Right renal cortex interstitium (tissue), 3 donors: ENCODE data around the gene VANGL1. TPM values are rescaled to one million over a fixed set of nuclear protein-coding genes. Genes with fewer than 3 reads are reported as not detected.

Source experiments
- DNase-seq, 3 donors: peaks; one replicate each; pipeline ENCODE4 v3.0.0-alpha.2; 2013; ENCODE audit warnings: low read depth in 3 of 3, low spot score in 2 of 3
- polyA plus RNA-seq, 3 donors: library from polyadenylated mRNA; unstranded; fragments of 120-200 nt; gene quantifications; one replicate each; pipeline ENCODE4 v1.2.1, GENCODE V29; 2013; ENCODE audit not compliant: insufficient read length in 3 of 3

VANGL1 gene
- polyA plus RNA-seq, 3 donors = 14.3 to 15.3 (median 14.5) TPM

- no peak for DNase-seq
Observed at GRCh38 chr1:115643225-115643624, 1.5 kb downstream of the VANGL1 start.

DNA sequence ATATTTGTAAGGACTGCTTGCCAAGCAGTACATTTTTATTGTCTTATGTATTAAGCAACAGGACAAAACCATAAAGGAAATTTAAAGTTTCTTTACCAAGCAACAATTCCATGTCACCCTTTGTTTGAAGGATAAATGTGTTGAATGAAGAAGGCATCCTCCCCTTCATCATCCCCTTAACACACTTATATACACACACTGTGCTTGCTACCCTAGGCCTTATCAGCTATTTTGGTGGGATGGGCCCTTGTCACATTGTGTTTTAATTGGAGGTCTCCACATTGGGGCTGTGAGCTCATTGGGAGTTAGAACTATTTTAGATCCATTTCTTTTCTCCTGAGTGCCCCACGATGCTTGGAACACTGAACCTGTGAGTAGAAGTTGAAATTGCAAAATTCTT, 1.9 kb downstream of the VANGL1 start:
- no peak for DNase-seq

DNA sequence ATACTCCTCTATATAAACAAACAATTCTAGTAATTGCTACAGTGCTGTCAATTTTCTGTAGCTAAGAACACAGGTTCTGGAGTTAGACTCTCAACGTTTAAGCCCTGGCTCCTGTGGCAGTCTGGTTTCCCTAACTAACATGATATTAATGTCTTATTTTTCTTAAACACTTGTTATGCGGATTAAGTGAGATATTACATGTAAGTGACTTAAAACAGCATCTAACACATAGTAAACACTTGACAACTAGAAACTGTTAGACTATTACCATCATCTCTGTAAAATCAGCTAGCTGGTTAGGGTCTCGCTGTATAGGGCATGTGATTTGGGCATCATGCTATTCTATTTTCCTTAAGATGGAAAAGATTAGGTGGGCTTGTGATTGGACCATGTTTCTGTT, 2.3 kb downstream of the VANGL1 start:
- no peak for DNase-seq

DNA sequence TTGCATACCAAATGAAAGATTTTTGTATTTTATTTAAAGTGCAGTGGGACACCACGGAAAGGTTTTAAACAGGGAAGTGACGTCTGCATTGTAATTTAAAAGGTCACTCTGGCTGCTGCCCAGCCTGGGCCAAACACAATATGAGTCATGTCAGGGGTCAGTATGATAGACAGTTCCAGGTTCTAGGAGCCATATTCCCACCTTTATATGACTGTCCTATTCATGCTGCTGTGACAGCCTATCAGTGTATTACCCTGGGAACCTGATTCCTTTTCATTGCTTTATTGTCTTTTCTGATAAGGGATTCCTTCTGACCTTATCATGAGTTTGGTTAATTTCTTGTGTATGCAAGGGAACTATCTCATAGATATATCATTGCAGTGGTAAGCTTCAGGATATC, 5.3 kb downstream of the VANGL1 start:
- DNase-seq = no peak

GRCh38 chr1:115647507-115647906, 5.7 kb downstream of the VANGL1 start:
- no peak for DNase-seq

DNA sequence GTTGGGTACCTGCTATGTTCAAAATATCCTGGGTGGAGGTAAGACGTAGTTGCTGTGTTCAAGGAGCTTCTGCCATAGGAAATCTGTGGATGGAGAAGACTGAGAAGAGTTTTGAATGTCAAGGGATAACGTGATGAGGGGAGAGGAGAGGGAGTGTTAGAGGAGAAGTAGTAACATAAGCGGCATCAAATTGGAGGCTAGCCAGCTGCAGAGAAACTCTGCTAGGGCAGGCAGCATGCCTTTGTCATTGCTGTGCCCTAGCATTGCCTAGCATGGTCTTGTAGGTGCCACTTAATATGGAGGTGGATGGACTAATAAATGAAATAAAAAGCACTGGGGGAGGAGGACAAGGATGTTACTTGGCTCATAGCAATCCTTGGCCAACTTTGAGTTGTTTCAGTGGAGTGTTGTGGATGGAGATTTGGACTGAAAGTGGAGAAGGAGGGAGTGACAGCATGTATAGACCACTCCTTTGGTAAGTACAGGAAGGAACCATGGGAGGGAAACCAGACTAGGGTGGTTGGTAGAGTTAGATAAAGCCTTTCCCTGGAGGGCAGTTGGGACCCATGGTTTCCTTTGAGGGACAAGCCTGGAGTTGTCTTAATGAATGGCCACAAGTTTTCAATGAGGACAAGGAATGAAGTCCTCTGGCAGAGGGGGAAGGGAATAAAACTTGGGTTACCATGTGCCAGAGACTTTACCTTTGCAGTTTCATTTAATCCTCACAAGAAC, 6.3 kb downstream of the VANGL1 start:
- no peak for DNase-seq

DNA sequence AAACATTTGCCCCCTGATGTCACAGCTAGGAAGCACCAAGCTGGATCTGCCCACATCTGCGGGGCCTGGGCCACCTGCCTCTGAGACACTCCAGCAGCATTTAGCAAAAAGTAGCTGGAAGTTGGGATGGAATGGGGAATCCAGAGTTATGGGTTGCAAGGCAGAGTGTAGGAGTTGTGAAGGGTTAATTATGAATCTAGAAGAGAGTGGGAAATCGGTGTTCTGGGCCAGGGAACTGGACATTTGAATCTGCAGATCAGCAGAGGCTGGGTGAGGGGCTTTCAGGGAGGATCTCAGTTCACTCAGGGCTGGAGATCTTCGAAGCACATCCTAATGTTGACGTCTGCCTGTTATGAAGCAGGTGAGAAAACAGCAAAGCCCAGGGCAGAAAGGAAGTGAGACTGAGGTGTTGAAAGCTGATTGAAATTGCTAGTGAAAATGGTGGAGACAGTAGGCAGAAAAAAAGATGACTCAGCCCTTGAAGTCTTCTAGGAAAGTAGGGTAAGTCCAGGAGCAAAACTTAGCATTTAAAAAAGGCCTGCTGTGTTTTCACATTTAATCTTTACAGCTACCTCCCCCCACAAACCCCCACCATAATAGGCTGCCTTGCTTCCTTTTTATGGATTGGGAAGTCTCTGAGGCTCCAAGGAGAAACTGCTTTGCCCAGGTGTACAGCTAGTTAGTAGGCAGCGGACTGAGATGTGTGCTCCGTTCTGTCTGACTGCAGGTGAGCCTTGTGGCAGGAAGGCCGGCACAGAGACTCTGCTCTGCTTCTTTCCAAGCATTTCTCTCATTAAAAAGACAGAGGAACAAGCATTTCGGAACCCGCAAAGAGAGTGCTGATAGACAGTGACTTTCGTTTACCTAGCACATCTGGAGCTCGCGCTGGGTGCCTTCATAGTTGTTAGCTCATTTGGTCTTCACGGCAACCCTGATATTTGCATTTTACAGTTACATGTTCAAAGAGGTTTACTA, 7.2 kb downstream of the VANGL1 start:
- DNase-seq = no peak

DNA sequence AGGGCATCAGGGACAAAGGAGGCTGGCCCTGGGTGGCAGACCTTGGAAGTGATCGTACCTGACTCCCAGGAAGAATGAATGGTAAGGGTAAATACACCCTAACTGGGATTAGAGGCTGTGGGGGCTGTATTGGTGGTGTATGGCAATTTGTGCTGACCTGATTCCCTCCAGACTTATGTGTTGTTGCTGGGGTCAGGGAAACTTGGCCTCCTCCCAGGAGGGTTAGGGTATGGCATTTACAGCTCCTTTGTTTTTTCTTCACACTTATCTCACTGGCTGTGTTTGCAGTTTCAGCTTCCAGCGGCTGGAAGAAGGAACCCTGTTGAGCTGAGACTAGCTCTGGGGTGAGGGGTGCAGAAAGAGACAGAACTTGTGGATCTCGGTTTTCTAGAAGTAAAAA, 8.2 kb downstream of the VANGL1 start:
- no peak for DNase-seq

- DNase-seq = no peak
Observed at GRCh38 chr1:115650961-115651360, 9.2 kb downstream of the VANGL1 start.

DNA sequence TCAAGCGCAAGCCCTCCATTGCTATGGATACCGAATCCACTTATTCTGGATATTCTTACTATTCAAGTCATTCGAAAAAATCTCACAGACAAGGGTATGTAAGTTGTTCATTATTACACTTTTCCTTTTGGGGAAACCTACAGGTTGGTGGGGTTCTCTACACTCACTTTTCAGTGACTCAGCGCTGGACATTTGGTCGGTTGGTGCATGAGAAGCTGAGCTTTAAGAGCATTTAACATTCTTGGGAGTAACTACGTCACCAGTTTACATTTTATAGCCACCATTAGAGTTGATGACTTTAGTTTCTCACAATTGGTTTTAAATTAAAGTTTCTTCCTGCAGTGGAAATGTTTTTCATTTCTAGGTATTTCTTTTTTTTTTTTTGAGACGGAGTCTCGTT, 9.6 kb downstream of the VANGL1 start:
- no peak for DNase-seq

GRCh38 chr1:115652236-115652788, 10.5 kb downstream of the VANGL1 start:
- DNase-seq = no peak

DNA sequence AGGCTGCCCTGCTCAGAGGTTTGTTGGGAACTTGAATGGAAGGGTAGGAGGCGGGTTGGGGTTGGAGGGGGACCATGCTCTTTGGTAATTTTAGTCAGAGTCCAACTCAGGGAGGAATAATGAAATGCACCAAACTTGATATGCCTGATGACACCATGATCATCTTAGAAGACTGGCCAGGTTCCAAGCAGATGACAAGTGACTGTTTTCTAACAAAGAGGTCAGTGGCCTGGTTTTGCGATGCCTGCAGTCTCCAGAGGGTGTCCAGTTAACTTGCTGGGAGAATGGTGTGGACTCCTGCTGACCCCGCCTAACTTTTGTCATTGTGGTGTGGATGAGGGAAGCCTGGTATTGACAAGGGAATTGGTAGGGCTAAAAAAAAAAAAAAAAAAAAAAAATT, 12.4 kb downstream of the VANGL1 start:
- DNase-seq = no peak

DNA sequence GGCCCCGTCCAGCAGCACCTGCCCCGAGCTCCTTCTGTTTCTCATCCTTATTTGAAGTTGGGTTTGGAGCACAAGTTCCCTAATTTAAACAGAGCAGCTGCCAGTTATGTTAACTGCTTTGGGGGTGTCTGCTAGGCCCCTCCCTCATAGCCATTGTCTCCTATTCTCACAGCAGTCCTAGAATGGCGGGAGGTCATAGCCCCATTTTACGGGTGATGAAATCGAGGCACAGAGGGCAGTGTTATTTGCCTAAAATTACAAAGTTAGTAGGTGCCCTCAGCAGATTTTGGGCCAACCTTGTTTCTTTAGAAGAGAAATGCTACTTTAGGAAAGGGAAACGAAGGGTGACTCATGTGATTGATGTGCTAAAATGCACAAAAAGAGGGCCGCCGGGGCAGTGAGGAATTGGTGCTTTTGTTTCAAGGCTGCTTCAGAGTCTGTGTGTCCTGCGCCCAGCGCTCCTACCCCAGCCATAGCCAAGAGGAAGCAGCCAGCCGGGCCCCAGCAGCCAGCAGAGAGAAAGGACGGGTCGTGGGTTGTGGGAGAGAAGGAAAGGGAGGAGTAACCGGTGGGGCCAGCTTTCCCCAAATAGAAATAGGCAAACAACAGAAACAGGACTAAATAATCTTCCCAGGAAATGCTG, 13.0 kb downstream of the VANGL1 start:
- DNase-seq = no peak

- DNase-seq = no peak
Observed at GRCh38 chr1:115655306-115655663, 13.5 kb downstream of the VANGL1 start.

DNA sequence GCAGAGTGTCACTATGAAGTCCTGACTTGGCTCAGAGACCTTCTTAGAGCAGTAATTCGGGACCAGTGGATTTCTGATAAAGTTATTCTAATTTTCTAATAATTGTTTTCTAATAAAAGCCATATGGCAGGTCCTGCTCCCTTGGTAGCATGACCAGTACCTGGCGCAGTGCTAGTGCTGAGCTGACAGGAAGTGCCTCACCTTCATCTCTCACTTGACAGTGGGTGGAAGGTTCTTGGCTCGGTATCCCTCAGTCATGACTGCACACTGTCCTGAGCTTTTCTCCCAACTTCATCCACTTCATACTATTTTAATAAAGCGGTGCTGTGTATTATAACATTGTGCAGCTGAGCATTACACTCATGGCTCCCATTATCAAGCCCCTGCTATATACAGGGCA, 14.1 kb downstream of the VANGL1 start:
- DNase-seq = no peak

DNA sequence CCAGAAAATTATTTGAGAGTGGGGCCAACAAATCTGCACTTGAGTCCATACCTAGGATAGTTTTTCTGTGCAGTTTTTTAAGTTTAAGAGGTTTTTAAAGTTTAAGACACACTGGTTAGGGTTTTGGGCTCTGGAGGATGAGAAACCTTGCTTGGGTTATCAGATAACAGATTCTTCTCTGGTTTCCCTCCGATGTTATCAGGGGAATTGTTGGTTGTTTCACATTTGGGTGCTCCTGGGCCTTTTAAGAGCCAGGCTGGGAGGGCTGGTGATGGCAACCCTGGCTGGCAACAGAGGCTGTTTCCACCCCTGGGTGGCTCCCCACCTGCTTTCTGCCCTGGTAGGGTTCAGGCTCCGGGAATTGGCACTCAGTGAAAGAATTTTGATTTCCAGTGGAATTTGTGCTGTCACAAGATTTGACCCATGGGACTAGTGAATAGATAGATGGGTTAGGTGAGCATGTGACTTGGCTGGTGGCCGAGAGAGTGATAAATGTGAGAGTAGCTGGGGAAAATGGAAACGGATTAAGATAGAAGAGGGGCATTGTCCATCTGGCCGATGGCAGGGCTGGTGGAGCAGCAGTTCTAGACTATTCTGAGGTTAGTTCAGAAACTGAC, 14.8 kb downstream of the VANGL1 start:
- no peak for DNase-seq

DNA sequence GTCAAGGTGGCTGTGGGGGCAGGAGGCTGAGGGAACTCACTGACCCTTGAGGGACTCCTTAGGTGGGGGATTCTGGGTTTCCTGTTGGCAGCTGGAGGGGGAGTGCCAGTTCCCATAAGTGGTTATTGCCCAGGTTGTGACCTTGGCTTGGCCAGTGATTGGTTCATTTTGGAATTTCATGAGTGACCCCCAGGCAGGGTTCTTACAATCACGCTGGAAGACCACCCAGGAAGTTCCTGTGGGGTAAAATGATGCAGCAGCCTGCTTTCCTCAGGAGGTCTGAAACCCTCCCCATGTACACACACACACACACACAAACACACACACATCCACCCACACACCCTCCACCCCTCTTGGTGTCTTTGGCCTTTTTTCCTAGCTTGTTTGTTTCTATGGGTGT, 16.9 kb downstream of the VANGL1 start:
- DNase-seq = no peak

GRCh38 chr1:115660151-115660550, 18.4 kb downstream of the VANGL1 start:
- no peak for DNase-seq

DNA sequence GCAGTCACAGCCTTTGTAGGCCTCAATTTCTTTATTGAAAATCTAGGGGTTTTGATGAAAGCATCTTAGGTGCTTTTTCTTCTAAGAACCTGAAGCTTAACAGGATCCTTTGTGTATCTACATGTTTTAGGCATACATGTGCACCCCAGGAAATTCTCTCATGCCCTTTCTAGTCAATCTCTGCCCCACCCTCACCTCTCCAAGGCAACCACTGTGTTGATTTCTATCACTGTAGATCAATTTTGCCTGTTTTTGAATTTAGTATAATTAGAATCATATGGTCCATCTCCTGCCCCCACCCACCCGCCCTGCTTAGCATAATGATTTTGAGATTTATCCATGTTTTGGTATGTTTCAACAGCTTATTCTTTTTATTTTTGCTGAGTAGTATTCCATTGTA, 19.4 kb downstream of the VANGL1 start:
- DNase-seq = no peak

GRCh38 chr1:115665319-115666096, 23.7 kb downstream of the VANGL1 start:
- no peak for DNase-seq
